ENCODE data around the gene PPARGC1A. TPM values are rescaled to one million over a fixed set of nuclear protein-coding genes. Genes with fewer than 3 reads are reported as not detected.

Gene PPARGC1A
- total and polyA plus RNA-seq, 8 donors: 3.8 to 9.2 (median 5.1) TPM

DNA sequence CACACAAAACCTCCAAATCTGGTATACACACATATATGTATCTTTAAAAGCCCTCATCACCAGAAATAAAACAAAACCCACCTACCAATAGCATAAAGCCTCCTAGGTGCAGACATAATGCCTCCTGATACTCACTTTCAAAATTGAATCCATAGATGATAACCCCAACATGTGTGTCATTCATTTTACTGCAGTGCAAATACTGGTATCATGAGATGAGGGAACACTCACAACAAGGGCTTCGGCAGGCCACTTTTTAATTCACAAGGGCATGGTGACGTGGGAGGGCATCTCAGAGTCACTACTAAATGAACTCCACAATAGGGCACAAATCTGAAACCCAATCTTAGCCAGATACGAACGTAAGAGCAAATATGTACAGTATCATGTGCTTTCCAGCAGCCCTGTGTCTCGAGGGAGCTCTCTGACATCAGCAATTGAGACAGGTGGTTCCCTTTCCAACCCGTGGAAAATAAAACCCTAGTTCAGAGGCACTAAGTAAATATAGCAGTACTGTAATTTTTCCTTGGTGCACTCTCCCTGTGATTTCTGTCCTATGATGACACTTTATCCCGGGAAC, 14.1 kb upstream of the PPARGC1A start:
- peak in 1 of 4 donors; percentile 40 for DNase-seq
- intact Hi-C loops (cut with DNase I): no loop called here
- peak; percentile 74 for ATAC-seq
- no peaks in the 10 kb centered on the region for H3K4me1 ChIP-seq
- no peaks in the 10 kb centered on the region for H3K9me3 ChIP-seq
- no peaks in the 10 kb centered on the region for H3K27me3 ChIP-seq
- no peak overlapping the region for H3K4me3 ChIP-seq
- no peak overlapping the region for H3K27ac ChIP-seq
- no peak for TF ChIP-seq CTCF (IDR thresholded peaks at IDR 0.05)
- H3K36me3 ChIP-seq: no peaks in the 10 kb centered on the region

GRCh38 chr4:23902222-23902804, 12.5 kb upstream of the PPARGC1A start:
- no peaks in the 10 kb centered on the region for H3K27me3 ChIP-seq

DNA sequence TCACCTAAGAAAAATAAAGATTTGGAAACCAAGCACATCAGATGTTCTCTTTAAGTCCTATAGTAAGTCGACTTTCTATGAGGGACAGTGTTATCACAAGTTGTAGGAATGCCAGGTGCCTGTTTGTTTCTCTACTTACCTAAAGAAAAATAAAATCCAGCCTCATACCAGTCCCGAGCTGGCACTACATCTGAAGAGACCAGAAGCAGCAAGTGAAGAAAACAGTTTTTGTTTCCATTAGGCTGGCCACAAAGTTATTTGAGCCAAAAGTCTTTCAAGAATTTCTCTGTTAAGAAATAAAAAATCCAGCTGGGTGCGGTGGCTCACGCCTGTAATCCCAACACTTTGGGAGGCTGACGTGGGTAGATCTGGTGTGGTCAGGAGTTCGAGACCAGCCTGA, 10.8 kb upstream of the PPARGC1A start:
- no peak for TF ChIP-seq CTCF (IDR thresholded peaks at IDR 0.05)
- Histone ChIP-seq H3K4me3 (no peak overlapping the region), H3K9me3 (no peaks in the 10 kb centered on the region), H3K27me3 (no peaks in the 10 kb centered on the region), H3K4me1 (no peaks in the 10 kb centered on the region), H3K36me3 (no peaks in the 10 kb centered on the region), H3K27ac (no peak overlapping the region)
- DNase-seq: no peak
- no peak for ATAC-seq
- intact Hi-C loops (cut with DNase I): no loop called here

More at GRCh38 chr4:23902222-23902804, 12.5 kb upstream of the PPARGC1A start:
- Histone ChIP-seq H3K4me3 (no peak overlapping the region), H3K36me3 (no peaks in the 10 kb centered on the region), H3K27ac (no peak overlapping the region), H3K4me1 (no peaks in the 10 kb centered on the region), H3K9me3 (no peaks in the 10 kb centered on the region)
- DNase-seq (no peak), ATAC-seq (no peak)
- TF ChIP-seq CTCF (IDR thresholded peaks at IDR 0.05): no peak
- intact Hi-C loops (cut with DNase I): no loop called here

GRCh38 chr4:23899565-23899964, 9.7 kb upstream of the PPARGC1A start:
- ATAC-seq (no peak), DNase-seq (no peak)
- no peaks in the 10 kb centered on the region for H3K9me3 ChIP-seq

More at GRCh38 chr4:23899565-23899964, 9.7 kb upstream of the PPARGC1A start:
- no peaks in the 10 kb centered on the region for H3K27me3 ChIP-seq
- intact Hi-C loops (cut with DNase I): no loop called here
- no peaks in the 10 kb centered on the region for H3K36me3 ChIP-seq
- H3K4me1 ChIP-seq: no peaks in the 10 kb centered on the region
- TF ChIP-seq CTCF (IDR thresholded peaks at IDR 0.05): no peak
- no peak overlapping the region for H3K27ac ChIP-seq
- no peak overlapping the region for H3K4me3 ChIP-seq
